Measurements from ENCODE around the gene CES3. TPM values are rescaled to one million over a fixed set of nuclear protein-coding genes. Genes with fewer than 3 reads are reported as not detected.

CES3 gene
- total and polyA plus RNA-seq, 12 donors: 0.22 to 1.7 (median 0.67) TPM; not detected in 1

DNA sequence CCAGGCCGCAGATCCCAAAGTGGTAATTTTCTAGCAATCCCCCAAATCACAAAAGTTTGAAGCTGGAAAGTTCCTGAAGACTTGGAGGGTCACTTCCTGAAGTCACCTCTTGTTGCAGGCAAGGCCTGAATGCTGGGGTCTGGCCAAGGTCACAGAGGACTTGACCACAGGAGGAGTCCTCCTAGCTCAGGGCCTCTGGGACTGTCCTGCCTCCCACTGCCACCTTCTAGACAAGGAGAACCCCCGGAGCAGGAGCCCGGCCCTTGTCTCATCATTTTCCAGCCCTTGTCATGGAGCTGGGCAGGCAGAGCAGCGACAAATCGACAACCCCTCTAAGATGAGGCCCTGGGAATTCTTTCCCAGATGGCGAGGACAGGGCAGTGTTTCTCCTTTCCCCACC, 42.7 kb upstream of the CES3 start:
- intact Hi-C loops (cut with DNase I): no loop called here
- no peak overlapping the region for H3K27ac ChIP-seq
- no peaks in the 10 kb centered on the region for H3K36me3 ChIP-seq (replicated peaks in 1 of 2)

DNA sequence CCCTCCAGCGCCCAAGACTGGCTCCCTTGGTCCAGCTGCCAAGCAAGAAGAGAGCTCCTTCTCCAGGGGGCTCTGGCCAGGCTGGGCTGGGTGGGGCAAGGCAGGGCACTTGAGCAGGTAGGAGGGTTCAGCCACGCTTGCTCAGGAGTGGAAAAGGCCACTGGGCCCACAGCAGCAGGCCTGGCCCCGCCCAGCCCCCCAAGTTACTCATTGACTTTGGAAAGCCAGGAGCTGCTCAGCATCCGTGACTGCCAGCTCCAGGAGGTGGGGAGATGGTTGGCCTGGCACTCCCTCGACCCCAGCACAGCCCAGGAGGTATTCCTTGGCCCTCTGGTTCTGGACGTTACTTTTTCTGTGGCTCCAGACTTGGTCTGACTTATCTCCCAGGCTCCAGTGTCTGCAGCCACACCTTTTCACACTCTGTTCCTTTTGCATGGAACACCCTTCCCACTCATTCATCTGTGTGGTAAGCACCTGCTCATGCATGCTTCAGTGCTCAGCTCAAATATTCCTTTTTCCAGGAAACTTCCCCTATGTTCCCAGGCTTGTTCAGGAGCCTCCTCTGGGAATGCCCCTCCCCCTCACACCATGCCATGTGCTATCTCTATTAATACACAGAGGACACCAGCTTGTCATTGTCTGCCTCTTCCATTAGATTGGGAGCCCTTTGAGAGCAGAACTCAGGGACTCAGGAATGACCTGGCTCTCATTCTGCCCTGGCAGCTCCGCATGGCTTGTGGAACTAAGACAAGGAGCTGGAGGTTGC, 42.1 kb upstream of the CES3 start, which contains the start of gene CDH16:
Gene CDH16 (minus strand): TSS at position 83 of the 766 bp plus-strand sequence. CDS start 820 bp downstream, outside the sequence.
- no peak within 1 kb of the TSS for H3K27ac ChIP-seq
- 64 to 78% (median 75%) methylated on average over 5 to 7 of the region's 7 CpGs for WGBS, 4 donors
- TF ChIP-seq POLR2A (IDR thresholded peaks at IDR 0.05): no peak
- TF ChIP-seq, protein P1, sequence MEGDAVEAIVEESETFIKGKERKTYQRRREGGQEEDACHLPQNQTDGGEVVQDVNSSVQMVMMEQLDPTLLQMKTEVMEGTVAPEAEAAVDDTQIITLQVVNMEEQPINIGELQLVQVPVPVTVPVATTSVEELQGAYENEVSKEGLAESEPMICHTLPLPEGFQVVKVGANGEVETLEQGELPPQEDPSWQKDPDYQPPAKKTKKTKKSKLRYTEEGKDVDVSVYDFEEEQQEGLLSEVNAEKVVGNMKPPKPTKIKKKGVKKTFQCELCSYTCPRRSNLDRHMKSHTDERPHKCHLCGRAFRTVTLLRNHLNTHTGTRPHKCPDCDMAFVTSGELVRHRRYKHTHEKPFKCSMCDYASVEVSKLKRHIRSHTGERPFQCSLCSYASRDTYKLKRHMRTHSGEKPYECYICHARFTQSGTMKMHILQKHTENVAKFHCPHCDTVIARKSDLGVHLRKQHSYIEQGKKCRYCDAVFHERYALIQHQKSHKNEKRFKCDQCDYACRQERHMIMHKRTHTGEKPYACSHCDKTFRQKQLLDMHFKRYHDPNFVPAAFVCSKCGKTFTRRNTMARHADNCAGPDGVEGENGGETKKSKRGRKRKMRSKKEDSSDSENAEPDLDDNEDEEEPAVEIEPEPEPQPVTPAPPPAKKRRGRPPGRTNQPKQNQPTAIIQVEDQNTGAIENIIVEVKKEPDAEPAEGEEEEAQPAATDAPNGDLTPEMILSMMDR (IDR thresholded peaks at IDR 0.05): no peak

More for the DNA sequence above, 42.7 kb upstream of the CES3 start:
- no peak for DNase-seq
- Histone ChIP-seq H3K9me3 (replicated peaks in 1 of 3) (no peaks in the 10 kb centered on the region), H3K4me3 (no peak overlapping the region), H3K27me3 (no peaks in the 10 kb centered on the region), H3K4me1 (replicated peaks in 1 of 2) (peaks cover 4 to 6% of the 10 kb centered on the region in 2 donors)
- TF ChIP-seq POLR2A (IDR thresholded peaks at IDR 0.05): no peak
- TF ChIP-seq, protein P1 (IDR thresholded peaks at IDR 0.05): no peak
- WGBS, 4 donors: 88 to 93% (median 91%) methylated on average over 6 of the region's 6 CpGs

DNA sequence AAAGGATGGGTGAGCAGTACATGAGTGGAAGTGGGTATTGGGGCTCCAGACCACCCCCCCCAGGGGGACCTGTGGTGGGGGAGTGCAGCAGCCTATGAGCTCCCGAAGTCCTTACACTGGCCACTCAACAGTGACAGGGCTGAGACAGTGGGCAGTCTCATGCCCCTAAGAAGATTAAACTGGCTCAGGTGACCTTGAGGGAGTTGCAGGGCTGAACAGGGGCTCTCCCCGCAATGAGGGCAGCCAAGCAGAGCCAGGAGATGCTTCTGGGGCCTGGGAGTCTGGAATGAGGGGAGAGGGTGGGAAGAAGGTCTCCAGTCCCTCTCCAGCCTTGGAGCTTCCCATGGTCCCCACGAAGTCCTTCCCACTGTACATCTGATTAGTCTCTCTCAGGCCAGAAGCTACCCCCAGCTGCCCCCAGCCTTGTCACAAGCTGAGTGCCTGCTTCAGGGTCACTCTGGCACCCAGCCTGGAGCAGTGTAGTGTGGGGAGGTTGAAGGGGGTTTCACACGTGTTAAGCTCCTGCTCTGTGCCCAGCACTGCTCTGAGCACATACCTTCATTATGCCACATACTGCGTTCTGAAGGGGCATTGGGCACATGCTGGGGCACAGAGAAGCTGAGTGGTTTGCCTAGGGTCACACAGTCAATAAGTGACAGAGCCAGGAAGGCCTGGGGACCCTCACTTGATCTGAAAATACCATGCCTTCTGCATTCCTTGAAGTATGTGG, 41.3 kb upstream of the CES3 start:
- no peak overlapping the region for H3K27ac ChIP-seq
- H3K9me3 ChIP-seq (replicated peaks in 1 of 3): no peaks in the 10 kb centered on the region
- peaks cover 4 to 6% of the 10 kb centered on the region in 2 donors for H3K4me1 ChIP-seq (replicated peaks in 1 of 2)
- TF ChIP-seq POLR2A (IDR thresholded peaks at IDR 0.05): no peak
- TF ChIP-seq, protein P1 (IDR thresholded peaks at IDR 0.05): no peak
- intact Hi-C loops (cut with DNase I): no loop called here
- 46 to 62% (median 58%) methylated on average over 4 to 5 of the region's 5 CpGs for WGBS, 4 donors
- H3K4me3 ChIP-seq: no peak overlapping the region
- no peaks in the 10 kb centered on the region for H3K27me3 ChIP-seq
- H3K36me3 ChIP-seq (replicated peaks in 1 of 2): no peaks in the 10 kb centered on the region
- DNase-seq: no peak

More for the DNA sequence above, 42.1 kb upstream of the CES3 start, which contains the start of gene CDH16:
- Histone ChIP-seq H3K36me3 (replicated peaks in 1 of 2) (no peaks in the 10 kb centered on the region), H3K9me3 (replicated peaks in 1 of 3) (no peaks in the 10 kb centered on the region), H3K27me3 (no peaks in the 10 kb centered on the region), H3K4me3 (no peak within 1 kb of the TSS), H3K4me1 (replicated peaks in 1 of 2) (peaks cover 4 to 6% of the 10 kb centered on the region in 2 donors)
- intact Hi-C loops (cut with DNase I): no loop called here
- DNase-seq: no peak

DNA sequence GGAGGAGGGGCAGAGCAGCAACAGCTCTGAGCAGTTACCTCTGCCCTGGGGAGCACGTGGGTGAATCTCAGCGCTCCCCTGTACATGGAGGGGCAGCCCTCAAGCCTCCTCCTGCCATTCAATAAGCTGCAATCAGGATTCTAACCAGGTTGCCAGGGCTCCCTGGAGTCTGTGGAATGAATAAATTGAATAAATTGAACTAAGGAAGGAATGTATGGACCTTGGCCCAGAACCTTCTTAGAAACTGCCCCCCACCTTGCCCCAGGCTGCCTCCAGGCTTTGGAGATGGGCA, 40.8 kb upstream of the CES3 start:
- H3K27ac ChIP-seq: no peak overlapping the region
- WGBS, 4 donors: 66 to 75% (median 70%) methylated on average over 2 of the region's 2 CpGs; no CpG with 5 or more reads in 1 of the 4 donors
- TF ChIP-seq, protein P1 (IDR thresholded peaks at IDR 0.05): no peak
- TF ChIP-seq POLR2A (IDR thresholded peaks at IDR 0.05): no peak

More for the DNA sequence above, 40.8 kb upstream of the CES3 start:
- Histone ChIP-seq H3K27me3 (no peaks in the 10 kb centered on the region), H3K4me1 (replicated peaks in 1 of 2) (peaks cover 7 to 8% of the 10 kb centered on the region in 2 donors), H3K36me3 (replicated peaks in 1 of 2) (no peaks in the 10 kb centered on the region), H3K4me3 (no peak overlapping the region), H3K9me3 (replicated peaks in 1 of 3) (no peaks in the 10 kb centered on the region)
- intact Hi-C loops (cut with DNase I): no loop called here
- no peak for DNase-seq
